Breast epithelium (tissue), 4 donors: ENCODE measurements around the gene OR2J3. TPM values are rescaled to one million over a fixed set of nuclear protein-coding genes. Genes with fewer than 3 reads are reported as not detected.
A peak's percentile ranks its signal among the peaks of the same experiment; 100 is the strongest.

Experiments used
- DNase-seq, 2 donors: peaks; one replicate each; pipeline ENCODE4 v3.0.0-alpha.2; 2019; ENCODE audit warnings: low spot score in 2 of 2
- H3K27ac ChIP-seq, 2 donors: fragments of 200-600 bp; sonication (generic) in 1 of 2; one replicate each; pipeline ENCODE4 v1.5.1; 2016 to 2019; ENCODE audit warnings: mild to moderate bottlenecking in 1 of 2
- H3K27me3 ChIP-seq, 2 donors: fragments of 200-600 bp; sonication (generic) in 1 of 2; one replicate each; pipeline versions ENCODE4 v1.5.1 to v1.6.0; 2017 to 2019; ENCODE audit warnings: control low read depth in 1 of 2, mild to moderate bottlenecking in 1 of 2
- H3K36me3 ChIP-seq: fragments of 200-600 bp; one replicate; pipeline ENCODE4 v1.5.1; 2019
- H3K4me1 ChIP-seq, 2 donors: fragments of 200-600 bp; sonication (generic); one replicate each; pipeline ENCODE4 v1.5.1; 2016 to 2019; ENCODE audit warnings: control low read depth in 1 of 2
- H3K4me3 ChIP-seq, 3 donors: fragments of 200-600 bp; sonication (generic); 1 replicate in 2 of 3; 2 replicates in 1 of 3; pipeline ENCODE4 v1.5.1; 2016 to 2019; ENCODE audit warnings: mild to moderate bottlenecking in 3 of 3, moderate library complexity in 2 of 3
- H3K9me3 ChIP-seq, 2 donors: fragments of 200-600 bp; sonication (generic) in 1 of 2; one replicate each; pipeline ENCODE4 v1.5.1; 2016 to 2019; ENCODE audit warnings: control low read depth in 1 of 2
- CTCF ChIP-seq, 3 donors: fragments of 450-650 bp; IDR thresholded peaks; one replicate each; pipeline ENCODE4 v1.5.1; 2016 to 2017; ENCODE audit warnings: antibody characterized with exemption in 3 of 3, mild to moderate bottlenecking in 3 of 3, moderate library complexity in 3 of 3
- POLR2A ChIP-seq: fragments of 450-650 bp; IDR thresholded peaks from one replicate; pipeline ENCODE4 v1.6.1; 2016; ENCODE audit warnings: antibody characterized with exemption, mild to moderate bottlenecking, moderate library complexity
- POLR2AphosphoS5 ChIP-seq, 3 donors: sonication (generic); formaldehyde crosslinking; IDR thresholded peaks; one replicate each; pipeline ENCODE4 v1.6.1; 2017; ENCODE audit warnings: antibody characterized with exemption in 3 of 3
- intact Hi-C: fragments of 100-400 bp; cut with DNase I; formaldehyde crosslinking; loops from one replicate; pipeline ENCODE4 v1.15.1; 2023; ENCODE audit warnings: low total_unique reads
- total RNA-seq, 3 donors: library from RNA; depleted of rRNA; stranded (reverse); fragments of >200 nt; gene quantifications; one replicate each; pipeline ENCODE4 v1.1.0, GENCODE V29; 2016

The OR2J3 gene
- under 1 TPM in 1 of 3 donors, not detected in 2; 0.15 TPM for total RNA-seq

- Histone ChIP-seq H3K9me3 (no peaks in the 10 kb centered on the region), H3K36me3 (no peaks in the 10 kb centered on the region), H3K27me3 (no peaks in the 10 kb centered on the region), H3K4me1 (no peaks in the 10 kb centered on the region), H3K4me3 (no peak within 1 kb of the TSS), H3K27ac (no peak within 1 kb of the TSS)
- intact Hi-C loops: no loop called here
- TF ChIP-seq POLR2AphosphoS5 (IDR thresholded peaks at IDR 0.05) (no peak), CTCF (IDR thresholded peaks at IDR 0.05) (no peak), POLR2A (no peak)
- no peak for DNase-seq
Measured at GRCh38 chr6:29107758-29108157, at the start of gene OR2J3. Gene OR2J3, plus strand, starts transcription at chr6:29108058. Its CDS starts 3,833 bp downstream, at chr6:29111891.

GRCh38 chr6:29071831-29072723 is 35.8 kb upstream of the OR2J3 start:
- Histone ChIP-seq H3K4me1 (no peaks in the 10 kb centered on the region), H3K27me3 (peaks cover 0 to 12% of the 10 kb centered on the region in 2 donors), H3K9me3 (no peaks in the 10 kb centered on the region), H3K27ac (no peak overlapping the region), H3K36me3 (no peaks in the 10 kb centered on the region), H3K4me3 (no peak overlapping the region)
- TF ChIP-seq CTCF (IDR thresholded peaks at IDR 0.05) (peak in 2 of 3 donors; percentile 9 to 35), POLR2AphosphoS5 (IDR thresholded peaks at IDR 0.05) (no peak), POLR2A (no peak)
- intact Hi-C loops: no loop called here
- no peak for DNase-seq

- H3K36me3 ChIP-seq: no peaks in the 10 kb centered on the region
Measured at GRCh38 chr6:29079203-29079602, 28.7 kb upstream of the OR2J3 start.

GRCh38 chr6:29081312-29081711 is 26.5 kb upstream of the OR2J3 start:
- H3K4me3 ChIP-seq: no peak overlapping the region
- TF ChIP-seq CTCF (IDR thresholded peaks at IDR 0.05) (no peak), POLR2A (no peak), POLR2AphosphoS5 (IDR thresholded peaks at IDR 0.05) (no peak)
- H3K36me3 ChIP-seq: no peaks in the 10 kb centered on the region
- intact Hi-C loops: no loop called here
- H3K27me3 ChIP-seq: no peaks in the 10 kb centered on the region
- DNase-seq: no peak
- no peaks in the 10 kb centered on the region for H3K9me3 ChIP-seq
- H3K4me1 ChIP-seq: no peaks in the 10 kb centered on the region
- no peak overlapping the region for H3K27ac ChIP-seq

More at GRCh38 chr6:29079203-29079602, 28.7 kb upstream of the OR2J3 start:
- Histone ChIP-seq H3K27me3 (no peaks in the 10 kb centered on the region), H3K4me1 (no peaks in the 10 kb centered on the region), H3K9me3 (no peaks in the 10 kb centered on the region), H3K4me3 (no peak overlapping the region), H3K27ac (no peak overlapping the region)
- intact Hi-C loops: no loop called here
- no peak for DNase-seq
- no peak for TF ChIP-seq CTCF (IDR thresholded peaks at IDR 0.05)
- TF ChIP-seq POLR2AphosphoS5 (IDR thresholded peaks at IDR 0.05): no peak
- TF ChIP-seq POLR2A: no peak

GRCh38 chr6:29082457-29082856 is 25.4 kb upstream of the OR2J3 start:
- intact Hi-C loops: no loop called here
- Histone ChIP-seq H3K27ac (no peak overlapping the region), H3K4me1 (no peaks in the 10 kb centered on the region), H3K9me3 (no peaks in the 10 kb centered on the region), H3K36me3 (no peaks in the 10 kb centered on the region), H3K4me3 (no peak overlapping the region), H3K27me3 (no peaks in the 10 kb centered on the region)
- no peak for TF ChIP-seq POLR2AphosphoS5 (IDR thresholded peaks at IDR 0.05)
- TF ChIP-seq POLR2A: no peak
- TF ChIP-seq CTCF (IDR thresholded peaks at IDR 0.05): no peak
- no peak for DNase-seq
